ENCODE results near the gene RHOF.

DNA sequence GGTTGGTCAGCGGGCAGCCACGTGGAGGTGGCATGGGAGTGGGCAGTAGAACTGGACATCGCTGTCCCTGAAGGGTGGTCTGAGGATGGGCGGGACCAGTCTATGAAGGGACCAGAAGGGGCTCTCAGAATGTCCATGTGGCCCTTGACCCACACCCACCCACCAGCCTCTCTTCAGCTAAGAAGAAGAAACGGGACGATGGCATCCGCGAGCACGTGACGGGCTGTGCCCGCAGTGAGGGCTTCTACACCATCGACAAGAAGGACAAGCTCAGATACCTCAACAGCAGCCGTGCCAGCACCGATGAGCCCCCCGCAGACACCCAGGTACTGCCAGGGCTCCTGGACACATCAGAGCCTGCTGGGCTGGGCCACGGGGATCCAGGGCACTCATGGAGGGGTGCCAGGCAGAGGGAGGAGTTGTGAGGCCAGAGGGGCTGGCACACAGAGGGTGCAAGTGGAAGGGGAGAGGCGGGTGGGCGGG lies 31.6 kb upstream of the RHOF start:
- TF ChIP-seq, protein P1, sequence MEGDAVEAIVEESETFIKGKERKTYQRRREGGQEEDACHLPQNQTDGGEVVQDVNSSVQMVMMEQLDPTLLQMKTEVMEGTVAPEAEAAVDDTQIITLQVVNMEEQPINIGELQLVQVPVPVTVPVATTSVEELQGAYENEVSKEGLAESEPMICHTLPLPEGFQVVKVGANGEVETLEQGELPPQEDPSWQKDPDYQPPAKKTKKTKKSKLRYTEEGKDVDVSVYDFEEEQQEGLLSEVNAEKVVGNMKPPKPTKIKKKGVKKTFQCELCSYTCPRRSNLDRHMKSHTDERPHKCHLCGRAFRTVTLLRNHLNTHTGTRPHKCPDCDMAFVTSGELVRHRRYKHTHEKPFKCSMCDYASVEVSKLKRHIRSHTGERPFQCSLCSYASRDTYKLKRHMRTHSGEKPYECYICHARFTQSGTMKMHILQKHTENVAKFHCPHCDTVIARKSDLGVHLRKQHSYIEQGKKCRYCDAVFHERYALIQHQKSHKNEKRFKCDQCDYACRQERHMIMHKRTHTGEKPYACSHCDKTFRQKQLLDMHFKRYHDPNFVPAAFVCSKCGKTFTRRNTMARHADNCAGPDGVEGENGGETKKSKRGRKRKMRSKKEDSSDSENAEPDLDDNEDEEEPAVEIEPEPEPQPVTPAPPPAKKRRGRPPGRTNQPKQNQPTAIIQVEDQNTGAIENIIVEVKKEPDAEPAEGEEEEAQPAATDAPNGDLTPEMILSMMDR (conservative IDR thresholded peaks at IDR 0.05 in 1 of 2, IDR thresholded peaks at IDR 0.05 in 1 of 2; ENCODE audit: low read depth in 1 of 2, low read length in 2 of 2) = no peak
- TF ChIP-seq EZH2 (IDR thresholded peaks at IDR 0.05; ENCODE audit: low read length, missing control alignments) = no peak

Data from fibroblast of lung (primary cell).